Left renal cortex interstitium (tissue), 4 donors: Measurements from ENCODE around the gene RBM3. TPM values are rescaled to one million over a fixed set of nuclear protein-coding genes. Genes with fewer than 3 reads are reported as not detected.

ENCODE experiments used
- DNase-seq, 4 donors: peaks; one replicate each; pipeline ENCODE4 v3.0.0-alpha.2; 2013; ENCODE audit warnings: low read depth in 4 of 4, low spot score in 2 of 4, missing footprints in 1 of 4
- polyA plus RNA-seq, 4 donors: library from polyadenylated mRNA; unstranded; fragments of 120-200 nt; gene quantifications; one replicate each; pipeline ENCODE4 v1.2.1, GENCODE V29; 2013; ENCODE audit not compliant: insufficient read length in 4 of 4

RBM3 gene
- polyA plus RNA-seq, 4 donors: 260 to 365 (median 314) TPM

DNA sequence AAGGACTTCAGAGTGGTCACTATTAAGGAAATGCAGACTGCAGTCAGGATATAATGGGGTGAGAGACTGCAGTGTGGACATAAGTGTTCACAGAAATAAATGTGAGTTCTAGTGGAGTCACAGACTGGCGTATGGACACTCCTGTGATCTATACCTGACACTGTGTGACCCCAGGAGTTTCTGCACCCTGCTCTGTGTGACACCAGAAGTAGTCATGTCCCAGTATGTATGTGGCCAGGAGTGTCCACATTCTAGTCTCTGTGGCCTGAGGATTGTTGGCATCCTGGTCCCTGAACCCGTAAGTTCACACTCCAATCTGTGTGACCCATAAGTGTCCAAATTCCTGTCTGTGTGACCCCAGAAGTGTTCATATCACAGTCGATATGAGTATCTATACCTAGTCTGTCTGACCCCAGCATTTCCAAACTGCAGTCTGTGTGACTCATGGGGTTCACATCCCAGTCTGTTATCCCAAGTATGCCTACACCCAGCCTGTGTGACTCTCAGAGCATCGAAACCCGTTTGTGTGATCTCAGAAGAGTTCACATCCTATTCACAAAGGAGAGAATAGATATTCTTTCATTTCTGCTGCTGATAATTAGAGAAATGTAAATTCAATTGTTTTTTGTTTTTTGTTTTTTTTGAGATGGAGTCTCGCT lies 39.3 kb downstream of the RBM3 start:
- DNase-seq: no peak

DNA sequence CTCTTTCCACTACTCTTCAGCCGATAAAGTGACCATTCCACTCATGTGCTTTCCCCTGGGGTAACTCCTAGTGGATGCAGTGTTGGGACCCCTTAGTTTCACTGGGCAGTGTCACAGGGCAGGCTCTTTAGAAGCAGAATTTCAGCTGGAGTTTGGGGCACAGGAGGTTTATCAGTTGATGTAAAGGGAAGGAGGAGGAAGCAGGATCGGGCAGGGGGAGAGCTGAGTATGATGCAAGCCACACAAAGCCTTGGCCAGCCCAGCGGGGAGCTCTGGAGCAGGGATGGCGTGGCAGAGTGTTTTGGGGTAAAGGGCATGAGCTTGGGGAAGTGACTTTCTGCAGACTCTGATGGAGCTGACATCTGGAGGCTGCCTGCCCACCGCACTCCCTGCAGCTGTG lies 42.3 kb downstream of the RBM3 start:
- no peak for DNase-seq

DNA sequence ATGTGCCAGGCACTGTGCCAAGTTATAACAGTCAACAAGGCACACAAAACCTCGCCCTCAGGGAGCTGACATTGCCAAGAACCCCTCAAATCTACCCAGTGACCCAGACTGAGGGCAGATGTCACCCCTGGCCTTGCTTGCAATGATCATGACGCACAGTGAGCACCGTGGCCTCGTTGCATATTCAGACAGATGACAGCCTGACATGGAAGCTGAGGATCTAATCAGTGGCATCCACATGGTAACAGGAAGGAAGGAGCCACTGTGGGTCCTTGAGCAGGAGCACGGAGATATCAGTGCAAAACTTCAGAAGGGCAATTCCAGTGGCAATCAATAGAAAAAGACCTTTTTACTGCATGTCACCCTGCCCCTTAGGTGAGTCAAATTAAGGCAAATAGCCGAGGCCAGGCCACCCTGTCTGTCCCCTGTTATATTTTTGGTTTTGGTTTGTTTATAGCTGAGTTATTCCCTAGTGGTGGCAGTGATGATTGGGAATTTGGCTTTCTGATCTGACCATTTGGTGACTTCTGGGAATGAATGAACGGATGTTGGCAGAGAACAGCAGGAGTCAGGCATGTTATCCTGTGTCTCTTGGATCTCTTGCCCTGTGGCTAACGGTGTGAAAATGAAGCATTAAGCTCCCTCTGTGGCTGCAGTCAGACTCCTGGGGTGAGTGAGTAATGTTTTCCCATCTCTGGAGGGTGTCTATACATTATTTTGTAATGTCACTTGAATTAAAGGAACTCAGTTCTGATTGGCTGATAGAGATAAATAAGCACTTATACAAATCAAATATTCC lies 43.5 kb downstream of the RBM3 start:
- DNase-seq: no peak

DNA sequence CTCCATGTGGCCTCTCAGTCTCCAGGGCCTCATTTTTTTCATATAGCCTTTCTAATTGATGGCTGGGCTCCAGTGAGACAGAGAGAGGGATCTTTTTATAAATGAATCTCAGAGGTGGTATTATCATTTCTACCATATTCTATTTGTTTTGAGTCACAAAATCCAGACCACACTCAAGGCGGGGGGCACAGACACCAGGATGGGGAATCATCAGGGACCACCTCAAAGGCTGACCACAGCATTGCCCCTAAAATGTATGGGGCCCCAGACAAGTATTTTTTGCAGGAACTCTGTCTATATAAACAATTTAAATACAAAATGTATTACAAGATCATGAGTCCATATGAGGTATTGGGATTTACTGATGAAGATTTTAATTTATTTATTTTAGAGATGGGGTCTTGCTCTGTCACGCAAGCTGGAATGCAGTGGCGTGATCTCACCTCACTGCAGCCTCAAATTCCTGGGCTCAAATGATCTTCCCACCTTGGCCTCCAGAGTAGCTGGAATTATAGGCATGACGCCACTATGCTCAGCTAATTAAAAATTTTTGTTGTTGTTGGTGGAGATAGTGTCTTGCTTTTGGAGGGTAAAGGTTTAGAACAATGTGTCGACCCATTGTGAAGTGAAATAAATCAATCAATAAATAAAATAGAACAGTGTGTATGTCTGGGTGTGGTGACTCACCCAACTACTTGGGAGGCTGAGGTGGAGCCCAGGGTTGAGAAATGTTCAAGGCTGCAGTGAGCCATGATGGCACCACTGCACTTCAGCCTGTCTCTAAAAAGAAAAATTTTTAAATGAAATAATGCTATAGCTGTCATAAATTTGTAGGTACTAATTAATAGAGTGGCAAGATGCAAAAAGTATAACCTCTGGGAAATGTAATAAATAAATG lies 52.4 kb downstream of the RBM3 start:
- no peak for DNase-seq

Other genes with a start within 250 kb of the RBM3 start
- gene SSX3, start 217.8 kb upstream of the RBM3 start, polyA plus RNA-seq: not detected
- not detected for gene SSX4, start 190.9 kb upstream of the RBM3 start, polyA plus RNA-seq
- gene SSX4B, start 162.5 kb upstream of the RBM3 start, polyA plus RNA-seq: not detected
- gene SLC38A5, start 104.2 kb upstream of the RBM3 start, polyA plus RNA-seq: 1 to 10 TPM; 3.4 to 7.3 (median 5.1) TPM
- gene FTSJ1, start 98.3 kb upstream of the RBM3 start, polyA plus RNA-seq: 10 to 100 TPM; 33.7 to 46.1 (median 37.9) TPM
- gene PORCN, start 65.5 kb upstream of the RBM3 start, polyA plus RNA-seq: 10 to 100 TPM in 1 of 4 donors, 1 to 10 TPM in 3; 6.6 to 11.0 (median 9.0) TPM
- gene EBP, start 52.7 kb upstream of the RBM3 start, polyA plus RNA-seq: 10 to 100 TPM; 69.2 to 76.6 (median 73.7) TPM
- 10 to 100 TPM in 3 of 4 donors, 1 to 10 TPM in 1; 8.8 to 11.6 (median 10.9) TPM for gene TBC1D25, start 34.8 kb upstream of the RBM3 start, polyA plus RNA-seq
- 100 to 1,000 TPM; 122 to 154 (median 140) TPM for gene WDR13, start 23.0 kb downstream of the RBM3 start, polyA plus RNA-seq
- 1 to 10 TPM; 2.8 to 5.0 (median 3.2) TPM for gene WAS, start 109.3 kb downstream of the RBM3 start, polyA plus RNA-seq
- 1 to 10 TPM; 6.2 to 8.1 (median 6.8) TPM for gene SUV39H1, start 122.2 kb downstream of the RBM3 start, polyA plus RNA-seq
- 1 to 10 TPM; 1.4 to 1.9 (median 1.7) TPM for gene GLOD5, start 187.3 kb downstream of the RBM3 start, polyA plus RNA-seq
- 1 to 10 TPM in 1 of 4 donors, under 1 TPM in 3; 0.38 to 1.3 (median 0.87) TPM for gene GATA1, start 212.1 kb downstream of the RBM3 start, polyA plus RNA-seq
- 100 to 1,000 TPM; 135 to 220 (median 177) TPM for gene HDAC6, start 227.6 kb downstream of the RBM3 start, polyA plus RNA-seq